Loucy (cell line): ENCODE data around the gene CTNNBL1.

ENCODE experiments used
- H2AFZ ChIP-seq: fragments of 200-600 bp; sonication (generic); 2 replicates; pipeline ENCODE4 v1.6.0; 2016; ENCODE audit warnings: antibody characterized with exemption, mild to moderate bottlenecking, low read length, moderate library complexity
- H3F3A ChIP-seq: fragments of 200-600 bp; 2 replicates; pipeline ENCODE4 v1.6.0; 2016; ENCODE audit warnings: antibody characterized with exemption, low read depth, mild to moderate bottlenecking
- H3K27me3 ChIP-seq: fragments of 200-600 bp; sonication (generic); 2 replicates; pipeline ENCODE4 v1.6.1; 2014; ENCODE audit warnings: low read length, mild to moderate bottlenecking; ENCODE audit not compliant: insufficient read depth, poor library complexity, severe bottlenecking
- H3K36me3 ChIP-seq: fragments of 200-600 bp; sonication (generic); 2 replicates; pipeline ENCODE4 v1.6.1; 2016; ENCODE audit warnings: low read length; ENCODE audit not compliant: insufficient read depth
- H3K4me1 ChIP-seq: fragments of 200-600 bp; sonication (generic); 2 replicates; pipeline ENCODE4 v1.5.1; 2014; ENCODE audit warnings: low read length, mild to moderate bottlenecking; ENCODE audit not compliant: insufficient read depth, poor library complexity, severe bottlenecking
- H3K4me2 ChIP-seq: fragments of 200-600 bp; sonication (generic); 2 replicates; pipeline ENCODE4 v1.6.0; 2014; ENCODE audit warnings: antibody characterized with exemption, low read length, low read depth, mild to moderate bottlenecking; ENCODE audit not compliant: poor library complexity, severe bottlenecking
- H3K4me3 ChIP-seq: fragments of 200-600 bp; sonication (generic); 2 replicates; pipeline ENCODE4 v1.5.1; 2014; ENCODE audit warnings: low read length, mild to moderate bottlenecking, mixed read lengths; ENCODE audit not compliant: poor library complexity, severe bottlenecking
- H3K79me2 ChIP-seq: fragments of 200-600 bp; sonication (generic); 2 replicates; pipeline ENCODE4 v1.6.1; 2014; ENCODE audit warnings: low read length; ENCODE audit not compliant: insufficient read depth
- H3K9ac ChIP-seq: fragments of 200-600 bp; sonication (generic); 2 replicates; pipeline ENCODE4 v1.6.0; 2014; ENCODE audit warnings: mild to moderate bottlenecking, low read depth, low read length, moderate library complexity; ENCODE audit not compliant: poor library complexity, severe bottlenecking
- H3K9me2 ChIP-seq: fragments of 200-600 bp; sonication (generic); replicated peaks from 2 replicates; pipeline ENCODE4 v1.6.1; 2016; ENCODE audit warnings: low read depth, low read length, mixed read lengths
- H3K9me3 ChIP-seq: fragments of 200-600 bp; sonication (generic); 2 replicates; pipeline ENCODE4 v1.6.1; 2014; ENCODE audit warnings: mild to moderate bottlenecking, antibody characterized with exemption, low read length, low read depth; ENCODE audit not compliant: insufficient read depth
- H4K20me1 ChIP-seq: fragments of 200-600 bp; sonication (generic); 2 replicates; pipeline ENCODE4 v1.6.0; 2014; ENCODE audit warnings: antibody characterized with exemption, low read length, mild to moderate bottlenecking; ENCODE audit not compliant: insufficient read depth, poor library complexity, severe bottlenecking
- EZH2phosphoT487 ChIP-seq: fragments of 200-600 bp; IDR thresholded peaks from 2 replicates; pipeline ENCODE4 v1.6.1; 2018; ENCODE audit warnings: antibody characterized with exemption, mild to moderate bottlenecking, moderate library complexity, borderline replicate concordance
- TF ChIP-seq, protein P1 (sequence below): fragments of 200-600 bp; sonication (generic); conservative IDR thresholded peaks from 2 replicates; pipeline ENCODE4 v1.5.1; 2014; ENCODE audit warnings: mild to moderate bottlenecking, antibody characterized with exemption, low read length

CTNNBL1 gene

DNA sequence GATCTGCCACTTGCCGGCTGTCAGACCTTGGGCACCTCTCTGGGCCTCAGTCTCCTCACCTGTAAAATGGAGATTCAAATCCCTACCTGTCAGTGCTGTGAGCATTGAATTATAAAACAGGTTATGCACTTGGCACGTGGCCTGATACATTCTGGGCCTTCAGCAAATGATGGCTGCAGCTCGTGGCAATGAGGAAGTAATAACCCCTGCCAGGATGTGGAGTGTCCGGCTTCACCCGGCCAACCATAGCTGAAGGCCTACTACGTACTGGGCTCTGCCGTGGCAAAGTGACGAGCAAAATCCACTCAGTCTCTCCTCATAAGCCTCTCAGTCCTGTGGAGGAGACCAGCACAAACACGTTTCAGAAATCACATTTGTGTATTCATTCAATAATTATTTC lies 198.2 kb downstream of the CTNNBL1 start:
- no peak overlapping the region for H2AFZ ChIP-seq

DNA sequence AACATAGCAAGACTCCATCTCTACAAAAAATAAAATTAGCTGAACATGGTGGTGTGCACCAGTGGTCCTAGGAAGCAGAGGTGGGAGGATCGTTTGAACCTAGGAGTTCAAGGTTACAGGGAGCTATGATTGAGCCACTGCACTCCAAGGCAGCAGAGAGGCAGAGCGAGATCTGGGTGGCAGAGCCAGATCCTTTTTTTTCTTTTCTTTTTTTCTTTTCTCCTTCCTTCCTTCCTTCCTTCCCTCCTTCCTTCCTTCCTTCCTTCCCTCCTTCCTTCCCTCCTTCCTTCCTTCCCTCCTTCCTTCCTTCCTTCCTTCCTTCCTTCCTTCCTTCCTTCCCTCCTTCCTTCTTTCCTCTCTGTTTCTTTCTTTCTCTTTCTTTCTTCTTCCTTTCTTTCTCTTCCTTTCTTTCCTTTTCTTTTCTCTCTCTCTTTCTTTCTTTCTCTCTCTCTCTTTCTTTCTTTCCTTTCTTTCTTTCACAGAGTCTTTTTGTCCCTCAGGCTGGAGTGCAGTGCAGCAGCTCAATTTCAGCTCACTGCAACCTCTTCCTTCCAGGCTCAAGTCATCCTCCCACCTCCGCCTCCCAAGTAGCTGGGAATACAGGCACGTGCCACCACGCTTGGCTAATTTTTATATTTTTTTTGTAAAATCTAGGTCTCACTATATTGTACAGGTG lies 199.9 kb downstream of the CTNNBL1 start:
- TF ChIP-seq EZH2phosphoT487 = no peak
- TF ChIP-seq, protein P1, sequence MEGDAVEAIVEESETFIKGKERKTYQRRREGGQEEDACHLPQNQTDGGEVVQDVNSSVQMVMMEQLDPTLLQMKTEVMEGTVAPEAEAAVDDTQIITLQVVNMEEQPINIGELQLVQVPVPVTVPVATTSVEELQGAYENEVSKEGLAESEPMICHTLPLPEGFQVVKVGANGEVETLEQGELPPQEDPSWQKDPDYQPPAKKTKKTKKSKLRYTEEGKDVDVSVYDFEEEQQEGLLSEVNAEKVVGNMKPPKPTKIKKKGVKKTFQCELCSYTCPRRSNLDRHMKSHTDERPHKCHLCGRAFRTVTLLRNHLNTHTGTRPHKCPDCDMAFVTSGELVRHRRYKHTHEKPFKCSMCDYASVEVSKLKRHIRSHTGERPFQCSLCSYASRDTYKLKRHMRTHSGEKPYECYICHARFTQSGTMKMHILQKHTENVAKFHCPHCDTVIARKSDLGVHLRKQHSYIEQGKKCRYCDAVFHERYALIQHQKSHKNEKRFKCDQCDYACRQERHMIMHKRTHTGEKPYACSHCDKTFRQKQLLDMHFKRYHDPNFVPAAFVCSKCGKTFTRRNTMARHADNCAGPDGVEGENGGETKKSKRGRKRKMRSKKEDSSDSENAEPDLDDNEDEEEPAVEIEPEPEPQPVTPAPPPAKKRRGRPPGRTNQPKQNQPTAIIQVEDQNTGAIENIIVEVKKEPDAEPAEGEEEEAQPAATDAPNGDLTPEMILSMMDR = no peak

More for the DNA sequence above, 198.2 kb downstream of the CTNNBL1 start:
- no peaks in the 10 kb centered on the region for H3K79me2 ChIP-seq
- no peaks in the 10 kb centered on the region for H3K9me3 ChIP-seq
- H3K4me2 ChIP-seq = no peak overlapping the region
- H3K9me2 ChIP-seq = no peaks in the 10 kb centered on the region
- H3K4me1 ChIP-seq = no peaks in the 10 kb centered on the region
- no peaks in the 10 kb centered on the region for H3K27me3 ChIP-seq
- H3K36me3 ChIP-seq = no peaks in the 10 kb centered on the region
- no peak overlapping the region for H3K4me3 ChIP-seq
- H3K9ac ChIP-seq = no peak overlapping the region
- no peaks in the 10 kb centered on the region for H4K20me1 ChIP-seq
- TF ChIP-seq, protein P1 = no peak
- TF ChIP-seq EZH2phosphoT487 = no peak
- H3F3A ChIP-seq = no peaks in the 10 kb centered on the region

DNA sequence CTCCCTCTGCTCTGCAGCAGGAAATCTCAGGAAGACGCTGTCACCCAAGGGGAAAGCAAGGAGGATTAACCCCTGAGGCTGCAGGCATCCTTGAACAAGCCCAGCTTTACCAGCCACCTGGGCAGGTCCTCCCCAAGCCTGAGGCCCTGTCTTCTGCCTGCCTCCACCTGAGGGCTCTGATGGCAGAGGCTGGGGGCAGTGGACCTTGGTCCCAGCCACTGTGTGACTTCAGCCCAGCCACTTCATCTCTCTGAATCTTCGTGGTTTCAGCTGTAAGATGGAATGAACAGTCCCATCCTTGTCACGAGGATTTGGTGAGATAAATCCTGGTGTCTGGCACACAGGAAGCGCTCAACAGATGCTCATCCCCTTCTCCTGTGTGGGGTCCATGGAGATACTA lies 200.6 kb downstream of the CTNNBL1 start:
- no peaks in the 10 kb centered on the region for H4K20me1 ChIP-seq
- H3K4me3 ChIP-seq = no peak overlapping the region
- no peak for TF ChIP-seq EZH2phosphoT487
- TF ChIP-seq, protein P1 = no peak
- no peaks in the 10 kb centered on the region for H3K36me3 ChIP-seq
- H3F3A ChIP-seq = no peaks in the 10 kb centered on the region
- H3K4me1 ChIP-seq = no peaks in the 10 kb centered on the region
- H3K27me3 ChIP-seq = no peaks in the 10 kb centered on the region
- no peak overlapping the region for H3K4me2 ChIP-seq
- no peaks in the 10 kb centered on the region for H3K9me2 ChIP-seq
- H3K9me3 ChIP-seq = no peaks in the 10 kb centered on the region
- no peaks in the 10 kb centered on the region for H3K79me2 ChIP-seq
- no peak overlapping the region for H2AFZ ChIP-seq
- no peak overlapping the region for H3K9ac ChIP-seq

More for the DNA sequence above, 199.9 kb downstream of the CTNNBL1 start:
- Histone ChIP-seq H2AFZ (no peak overlapping the region), H4K20me1 (no peaks in the 10 kb centered on the region), H3K4me1 (no peaks in the 10 kb centered on the region), H3K27me3 (no peaks in the 10 kb centered on the region), H3K4me3 (no peak overlapping the region), H3K4me2 (no peak overlapping the region), H3K79me2 (no peaks in the 10 kb centered on the region), H3K9ac (no peak overlapping the region), H3K36me3 (no peaks in the 10 kb centered on the region), H3F3A (no peaks in the 10 kb centered on the region), H3K9me3 (no peaks in the 10 kb centered on the region), H3K9me2 (no peaks in the 10 kb centered on the region)
